HG03064 (cell line): ENCODE data around the gene OR6J1.
"Not testable (repeated sequence)": the region's sequence is repeated elsewhere in the genome, so short reads cannot be mapped to it uniquely, and the experiment has no call there.

Source experiments
- ATAC-seq: cut with Tn5 transposase; IDR thresholded peaks from one replicate; pipeline ENCODE4 v1.9.1; 2021; ENCODE audit warnings: low read depth; ENCODE audit not compliant: unreplicated experiment

Gene OR6J1

GRCh38 chr14:22610931-22611330 is 33.2 kb downstream of the OR6J1 start:
- ATAC-seq, result no peak

GRCh38 chr14:22607291-22607690 is 36.9 kb downstream of the OR6J1 start:
- ATAC-seq, result no peak

- no peak for ATAC-seq
These were observed 37.8 kb downstream of the OR6J1 start for GRCh38 chr14:22606380-22606779.

GRCh38 chr14:22602862-22603261 is 41.3 kb downstream of the OR6J1 start:
- ATAC-seq, result no peak

- ATAC-seq, result no peak
These were observed 42.2 kb downstream of the OR6J1 start for GRCh38 chr14:22601996-22602395.

GRCh38 chr14:22601456-22601855 is 42.7 kb downstream of the OR6J1 start:
- ATAC-seq, result no peak

- ATAC-seq, result no peak
These were observed 44.1 kb downstream of the OR6J1 start for GRCh38 chr14:22600027-22600426.

- ATAC-seq, result no peak
These were observed 44.8 kb downstream of the OR6J1 start for GRCh38 chr14:22599349-22599748.

- ATAC-seq, result no peak
These were observed 45.3 kb downstream of the OR6J1 start for GRCh38 chr14:22598896-22599244.

- peak; percentile 80 for ATAC-seq
These were observed 45.9 kb downstream of the OR6J1 start, which contains the start of gene ABHD4 for GRCh38 chr14:22598099-22598895. Gene ABHD4 (plus strand): TSS chr14:22598300. CDS start chr14:22598307, 7 bp downstream.

- ATAC-seq, result peak; percentile 30
These were observed 46.4 kb downstream of the OR6J1 start for GRCh38 chr14:22597771-22598098.

- ATAC-seq, result no peak
These were observed 46.9 kb downstream of the OR6J1 start for GRCh38 chr14:22597265-22597664.

GRCh38 chr14:22596354-22596879 is 47.7 kb downstream of the OR6J1 start:
- no peak for ATAC-seq

GRCh38 chr14:22594156-22594716 is 49.9 kb downstream of the OR6J1 start:
- no peak for ATAC-seq

- ATAC-seq, result no peak
These were observed 50.6 kb downstream of the OR6J1 start for GRCh38 chr14:22593601-22594000.

- ATAC-seq, result no peak
These were observed 51.0 kb downstream of the OR6J1 start for GRCh38 chr14:22593189-22593588.

- ATAC-seq, result peak; percentile 91
These were observed 54.9 kb downstream of the OR6J1 start, which contains the start of gene DAD1 for GRCh38 chr14:22589096-22589839. Gene DAD1 (minus strand): TSS chr14:22589224. CDS start chr14:22589157, 67 bp downstream.

GRCh38 chr14:22588526-22589095 is 55.5 kb downstream of the OR6J1 start:
- no peak for ATAC-seq

- ATAC-seq, result not testable (repeated sequence)
These were observed 56.3 kb downstream of the OR6J1 start for GRCh38 chr14:22587677-22588422.

- ATAC-seq, result no peak
These were observed 56.9 kb downstream of the OR6J1 start for GRCh38 chr14:22587247-22587646.
